HG02884 (cell line): ENCODE results near the gene SUV39H2.
"Not testable (repeated sequence)": the region's sequence is repeated elsewhere in the genome, so short reads cannot be mapped to it uniquely, and the experiment has no call there.

ENCODE experiments used
- ATAC-seq: cut with Tn5 transposase; IDR thresholded peaks from one replicate; pipeline ENCODE4 v1.9.1; 2021; ENCODE audit warnings: mild to moderate bottlenecking, moderate library complexity; ENCODE audit not compliant: unreplicated experiment

Gene SUV39H2

DNA sequence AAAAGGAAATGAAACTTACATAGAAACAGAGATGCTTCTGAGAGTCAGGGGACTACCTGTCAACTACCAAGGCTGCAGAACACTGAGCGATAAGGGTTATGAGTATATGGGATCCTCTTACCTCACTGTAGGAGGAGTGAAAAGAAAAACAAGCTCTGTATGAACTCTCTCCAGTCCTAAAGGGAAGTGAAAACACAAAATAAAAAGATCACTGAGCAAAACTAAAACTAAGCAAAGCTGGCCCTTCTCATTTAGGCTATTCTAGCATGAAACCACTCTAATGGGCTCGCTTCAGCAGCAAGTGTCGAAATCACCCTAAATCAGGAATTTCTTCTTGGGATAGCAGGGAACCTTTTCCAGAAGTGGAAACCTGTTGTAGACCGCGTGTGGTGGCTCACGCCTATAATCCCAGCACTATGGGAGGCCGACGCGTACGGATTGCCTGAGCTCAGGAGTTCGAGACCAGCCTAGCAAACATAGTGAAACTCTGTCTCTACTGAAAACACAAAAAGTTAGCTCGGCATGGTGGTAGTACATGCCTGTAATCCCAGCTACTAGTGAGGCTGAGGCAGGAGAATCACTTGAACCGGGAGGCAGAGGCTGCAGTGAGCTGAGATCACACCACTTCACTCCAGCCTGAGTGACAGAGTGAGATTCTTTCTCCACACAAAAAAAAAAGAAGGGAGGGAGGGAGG is 48.2 kb downstream of the SUV39H2 start:
- ATAC-seq: peak; percentile 99

DNA sequence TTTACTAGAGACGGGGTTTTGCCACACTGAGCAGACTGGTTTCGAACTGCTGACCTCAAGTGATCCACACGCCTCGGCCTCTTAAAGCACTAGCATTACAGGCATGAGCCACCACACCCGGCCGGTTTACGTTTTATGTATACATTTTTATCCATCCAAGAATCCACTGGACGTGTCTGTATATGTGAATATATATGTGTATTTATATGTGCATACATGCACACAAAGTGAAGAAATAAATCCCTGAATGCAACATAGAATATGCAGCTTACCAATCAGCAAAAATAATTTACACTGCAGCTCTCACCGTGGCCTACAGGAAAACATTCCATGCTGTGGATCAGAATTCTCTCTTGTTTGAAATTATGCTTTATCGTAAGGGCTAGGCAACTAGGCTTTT is 51.9 kb downstream of the SUV39H2 start:
- no peak for ATAC-seq

DNA sequence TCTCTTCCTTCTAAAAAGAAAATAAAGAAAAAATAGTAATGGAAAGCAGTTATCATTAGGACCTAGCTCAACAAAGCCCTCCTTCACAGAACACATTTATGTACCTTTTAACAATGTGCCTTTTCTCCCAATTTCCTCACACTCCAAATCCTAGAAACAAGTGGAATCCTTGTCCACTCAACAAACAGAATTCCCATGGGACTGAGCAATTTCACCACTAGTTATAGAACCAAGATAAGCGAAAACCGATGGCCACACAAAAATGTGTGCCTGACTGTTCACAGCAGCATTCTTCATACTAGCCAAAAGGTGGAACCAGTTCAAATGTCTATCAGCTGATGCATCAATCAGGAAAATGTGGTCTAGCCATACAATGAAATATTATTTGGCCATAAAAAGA is 57.9 kb downstream of the SUV39H2 start:
- no peak for ATAC-seq

DNA sequence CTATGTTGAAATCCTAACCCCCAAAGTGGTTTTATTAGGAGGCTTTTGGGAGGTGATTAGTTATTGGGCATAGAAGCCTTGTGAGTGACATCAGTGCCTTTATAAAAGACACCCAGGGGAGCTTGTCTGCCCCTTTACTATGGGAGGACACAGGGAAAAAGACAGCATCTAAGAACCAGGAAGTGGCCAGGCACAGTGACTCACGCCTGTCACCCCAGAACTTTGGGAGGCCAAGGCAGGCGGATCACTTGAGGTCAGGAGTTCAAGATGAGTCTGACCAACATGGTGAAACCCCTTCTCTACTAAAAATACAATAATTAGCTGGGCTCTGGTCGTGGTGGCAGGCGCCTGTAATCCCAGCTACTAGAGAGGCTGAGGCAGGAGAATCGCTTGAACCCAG is 60.3 kb downstream of the SUV39H2 start:
- not testable (repeated sequence) for ATAC-seq

DNA sequence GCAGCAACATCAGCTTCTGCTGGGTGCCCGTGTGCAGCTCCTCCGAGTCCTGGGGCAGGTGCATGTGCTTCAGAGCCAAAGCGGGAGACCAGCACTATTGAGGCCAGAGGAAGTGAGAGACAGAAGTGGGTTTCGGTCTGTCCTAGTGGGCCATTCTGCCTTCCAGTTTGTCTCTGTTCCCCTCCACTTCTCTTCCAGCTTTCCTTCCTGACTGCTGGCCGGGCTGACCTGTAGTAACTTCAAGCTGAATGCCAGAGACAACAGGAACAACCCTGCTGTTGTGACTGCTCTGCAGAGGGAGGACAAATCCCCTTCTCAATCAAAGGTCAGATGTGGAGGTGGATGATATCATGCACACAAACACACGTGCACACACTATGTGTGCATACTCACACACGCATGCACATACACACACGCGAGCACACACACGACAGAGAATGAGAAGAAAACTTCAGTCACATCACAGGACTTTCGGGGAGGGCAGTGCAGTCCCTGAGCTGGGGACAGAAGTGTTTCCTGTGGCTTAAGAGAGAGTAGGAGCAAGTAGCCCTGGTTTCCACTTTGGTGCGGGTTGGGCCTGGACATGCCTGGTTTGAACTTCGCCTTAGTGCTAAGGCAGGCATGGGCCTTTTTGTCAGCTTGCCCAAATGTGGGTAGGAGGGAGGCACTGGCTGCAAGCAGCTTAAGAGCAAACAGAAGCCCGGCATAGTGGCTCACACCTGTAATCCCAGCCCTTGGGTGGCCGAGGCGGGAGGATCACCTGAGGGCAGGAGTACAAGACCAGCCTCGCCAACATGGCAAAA is 63.7 kb downstream of the SUV39H2 start:
- ATAC-seq: peak; percentile 91

DNA sequence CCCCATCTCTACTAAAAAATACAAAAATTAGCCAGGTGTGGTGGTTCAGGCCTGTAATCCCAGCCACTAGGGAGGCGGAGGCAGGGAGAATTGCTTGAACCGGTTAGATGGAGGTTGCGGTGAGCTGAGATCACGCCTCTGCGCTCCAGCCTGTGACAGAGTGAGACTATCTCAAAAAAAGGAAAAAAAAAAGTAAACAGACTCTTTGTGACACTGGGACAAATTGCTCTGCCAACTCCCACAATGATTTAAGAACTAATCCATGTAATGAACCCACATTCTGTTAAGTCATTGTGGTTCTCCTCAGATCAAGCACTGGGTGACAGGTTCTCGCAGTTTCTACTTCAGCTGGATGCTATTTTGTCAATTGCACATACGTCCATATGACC is 64.3 kb downstream of the SUV39H2 start:
- ATAC-seq: not testable (repeated sequence)

DNA sequence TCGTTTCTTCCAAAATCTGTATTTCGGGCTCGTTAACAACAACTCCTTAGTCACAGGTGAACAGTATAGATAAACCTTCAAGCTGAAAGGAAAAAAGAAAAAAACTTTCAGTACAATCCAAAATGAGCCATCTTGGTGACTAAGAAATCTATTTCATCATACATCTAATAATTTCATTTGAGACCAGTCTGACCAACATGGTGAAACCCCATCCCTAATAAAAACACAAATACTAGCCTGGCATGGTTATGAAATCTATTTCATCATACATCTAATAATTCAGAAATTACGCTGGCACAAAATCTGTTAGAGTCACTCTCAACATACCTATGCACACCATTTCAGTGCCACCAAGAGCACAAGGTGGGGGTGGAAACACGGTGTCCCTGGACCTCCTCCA is 66.4 kb downstream of the SUV39H2 start:
- ATAC-seq: no peak

DNA sequence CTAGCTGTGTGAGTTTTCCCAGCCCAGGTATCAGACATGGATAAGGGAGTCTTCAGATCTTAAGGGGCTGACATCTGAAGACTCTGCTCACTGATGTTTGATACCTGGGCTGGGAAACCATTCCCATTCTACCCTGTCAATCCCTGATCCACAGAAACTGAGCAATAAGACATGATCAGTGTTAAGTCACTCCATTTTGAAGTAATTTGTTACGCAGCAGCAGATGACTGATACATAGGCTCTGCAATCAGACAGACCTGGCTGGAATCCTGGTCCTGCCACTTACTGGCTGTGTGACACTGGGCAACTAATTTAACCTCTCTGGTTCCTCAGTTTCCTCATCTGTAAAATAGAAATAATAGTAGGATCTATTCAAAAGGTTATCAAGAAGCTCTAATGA is 68.6 kb downstream of the SUV39H2 start:
- ATAC-seq: no peak

DNA sequence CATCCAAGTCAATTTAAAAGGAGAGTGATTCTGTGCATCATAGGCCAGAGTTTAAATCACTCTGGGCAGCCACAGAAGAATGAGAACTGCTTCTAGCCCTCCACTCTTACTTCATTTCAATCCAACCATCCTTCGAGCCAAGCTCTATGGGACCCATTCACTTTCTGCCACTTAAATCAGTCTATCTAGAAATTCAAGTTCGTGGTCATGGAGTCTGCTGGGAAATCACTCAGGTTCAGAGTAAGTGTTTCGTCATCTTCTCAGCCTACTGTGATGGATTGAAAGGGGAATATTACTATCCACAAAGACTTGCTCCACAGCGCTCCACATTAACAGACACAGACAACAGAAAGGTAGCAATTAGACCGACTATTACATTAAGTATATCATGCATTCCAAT is 70.6 kb downstream of the SUV39H2 start:
- ATAC-seq: no peak

DNA sequence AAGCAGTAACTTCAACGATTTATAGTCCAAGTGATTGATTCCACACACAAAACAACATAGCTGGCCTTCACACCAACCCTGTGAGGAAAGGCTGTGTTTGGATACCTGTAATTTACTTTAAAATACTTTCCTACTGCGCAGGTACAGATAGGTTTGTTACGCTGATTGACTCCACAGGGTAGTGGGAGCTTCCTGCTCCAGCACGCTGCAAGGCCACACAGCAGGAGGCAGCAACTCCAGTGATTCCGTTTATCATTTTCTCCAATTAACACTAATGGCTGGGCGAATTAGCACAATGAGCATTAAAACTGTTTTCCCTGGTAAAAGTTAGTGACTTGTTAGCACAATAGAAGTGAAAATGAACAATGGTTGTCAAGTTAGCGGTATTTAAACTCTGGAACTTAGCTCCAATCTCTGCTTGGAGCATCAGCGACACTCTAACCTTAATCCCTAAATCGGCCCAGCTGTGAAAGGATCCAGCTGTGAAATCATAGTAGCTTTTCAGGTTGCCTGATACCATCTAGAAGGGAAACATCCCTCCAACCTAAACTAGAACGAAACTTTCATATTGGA is 74.3 kb downstream of the SUV39H2 start:
- ATAC-seq: no peak

DNA sequence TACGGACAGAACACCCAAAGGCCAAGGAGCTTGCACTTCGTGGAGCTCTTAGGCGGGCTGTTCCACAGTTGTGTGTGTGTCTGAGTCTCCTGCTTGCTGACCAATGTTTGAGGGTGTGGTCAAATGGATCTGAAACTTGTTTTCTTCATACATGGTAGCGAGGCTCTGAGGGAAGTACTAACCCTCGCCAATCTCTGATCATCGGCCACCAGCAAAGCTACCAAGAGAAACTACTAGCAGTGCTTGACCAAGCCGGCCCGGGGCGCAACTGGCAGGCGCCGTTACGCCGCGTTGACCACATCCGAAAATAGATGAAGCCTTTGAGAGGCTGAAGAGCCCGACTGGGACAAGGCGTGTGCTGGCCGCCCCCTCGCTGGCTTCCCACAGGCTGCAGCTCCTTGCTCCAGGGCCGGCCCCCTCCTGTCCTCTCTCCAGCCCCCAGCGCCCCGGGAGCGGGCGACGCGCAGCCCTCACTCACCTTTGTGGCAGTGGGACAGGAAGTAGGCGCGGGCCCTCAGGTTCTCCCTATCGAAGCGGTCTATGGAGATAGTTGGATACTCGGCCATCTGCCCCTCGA is 74.8 kb downstream of the SUV39H2 start:
- ATAC-seq: peak; percentile 23
